GM18511 (cell line): ENCODE data around the gene SMAP2.

Experiments used
- ATAC-seq: cut with Tn5 transposase; IDR thresholded peaks from one replicate; pipeline ENCODE4 v1.9.1; 2021; ENCODE audit warnings: mild to moderate bottlenecking, moderate library complexity; ENCODE audit not compliant: unreplicated experiment

The SMAP2 gene

DNA sequence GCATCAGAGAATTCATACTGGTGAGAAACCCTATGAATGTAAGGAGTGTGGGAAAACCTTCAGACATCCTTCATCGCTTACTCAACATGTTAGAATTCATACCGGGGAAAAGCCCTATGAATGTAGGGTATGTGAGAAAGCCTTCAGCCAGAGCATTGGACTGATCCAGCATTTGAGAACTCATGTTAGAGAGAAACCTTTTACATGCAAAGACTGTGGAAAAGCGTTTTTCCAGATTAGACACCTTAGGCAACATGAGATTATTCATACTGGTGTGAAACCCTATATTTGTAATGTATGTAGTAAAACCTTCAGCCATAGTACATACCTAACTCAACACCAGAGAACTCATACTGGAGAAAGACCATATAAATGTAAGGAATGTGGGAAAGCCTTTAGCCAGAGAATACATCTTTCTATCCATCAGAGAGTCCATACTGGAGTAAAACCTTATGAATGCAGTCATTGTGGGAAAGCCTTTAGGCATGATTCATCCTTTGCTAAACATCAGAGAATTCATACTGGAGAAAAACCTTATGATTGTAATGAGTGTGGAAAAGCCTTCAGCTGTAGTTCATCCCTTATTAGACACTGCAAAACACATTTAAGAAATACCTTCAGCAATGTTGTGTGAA, 89.5 kb downstream of the SMAP2 start:
- no peak for ATAC-seq

DNA sequence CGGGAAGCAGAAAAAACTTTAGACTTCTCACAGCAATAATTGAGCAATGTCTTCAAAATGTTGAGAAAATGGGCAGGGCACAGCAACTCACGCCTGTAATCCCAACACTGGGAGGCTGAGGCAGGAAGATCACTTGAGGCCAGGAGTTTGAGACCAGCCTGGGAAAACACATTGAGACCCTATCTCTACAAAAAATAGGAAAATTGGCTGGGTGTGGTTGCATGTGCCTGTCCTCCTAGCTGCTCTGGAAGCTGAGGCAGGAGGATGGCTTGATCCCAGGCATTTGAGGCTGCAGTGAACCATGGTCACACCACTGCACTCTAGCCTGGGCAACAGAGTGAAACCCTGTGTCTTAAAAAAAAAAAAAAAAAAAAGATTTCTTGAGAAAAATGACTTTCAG, 95.8 kb downstream of the SMAP2 start:
- ATAC-seq, result no peak
